NCI-H1417 (cell line): ENCODE measurements around the gene MED8.

Source experiments
- DNase-seq, 3 experiments: peaks; one replicate each; lab custom pipeline; 2025; lab: John Stamatoyannopoulos, UW

The MED8 gene

GRCh38 chr1:43334453-43335205, 55.0 kb downstream of the MED8 start:
- DNase-seq = no peak
